H9 (cell line): ENCODE data around the gene FYN. TPM values are rescaled to one million over a fixed set of nuclear protein-coding genes. Genes with fewer than 3 reads are reported as not detected.

Experiments
- DNase-seq: peaks from one replicate; pipeline ENCODE4 v3.0.0-alpha.2; 2017
- H2AFZ ChIP-seq: one replicate; pipeline ENCODE4 v1.6.1; 2013; ENCODE audit warnings: mild to moderate bottlenecking, low read length, control low read depth, moderate library complexity
- H2AK5ac ChIP-seq: 2 replicates; pipeline ENCODE4 v1.6.1; 2013; ENCODE audit warnings: low read length, control low read depth, mixed read lengths; ENCODE audit not compliant: insufficient read length
- H2BK120ac ChIP-seq: one replicate; pipeline ENCODE4 v1.6.1; 2013; ENCODE audit warnings: low read depth, mild to moderate bottlenecking, low read length, control low read depth, inconsistent platforms; ENCODE audit not compliant: poor library complexity, severe bottlenecking
- H2BK12ac ChIP-seq: 2 replicates; pipeline ENCODE4 v1.6.1; 2013; ENCODE audit warnings: low read length, control low read depth, mixed read lengths, low read depth; ENCODE audit not compliant: insufficient read length
- H2BK15ac ChIP-seq: 2 replicates; pipeline ENCODE4 v1.6.1; 2013; ENCODE audit warnings: low read depth, low read length, control low read depth
- H2BK20ac ChIP-seq: one replicate; pipeline ENCODE4 v1.6.1; 2013; ENCODE audit warnings: low read depth, mild to moderate bottlenecking, low read length, control low read depth, inconsistent platforms; ENCODE audit not compliant: poor library complexity, severe bottlenecking
- H2BK5ac ChIP-seq: 2 replicates; pipeline ENCODE4 v1.6.1; 2013; ENCODE audit warnings: low read length, control low read depth, mixed read lengths; ENCODE audit not compliant: insufficient read length
- H3K14ac ChIP-seq: 2 replicates; pipeline ENCODE4 v1.6.1; 2013; ENCODE audit warnings: low read length, control low read depth; ENCODE audit not compliant: insufficient read depth
- H3K18ac ChIP-seq: 2 replicates; pipeline ENCODE4 v1.6.1; 2013; ENCODE audit warnings: low read depth, mild to moderate bottlenecking, mixed read lengths, low read length, control low read depth; ENCODE audit not compliant: insufficient read length
- H3K23ac ChIP-seq: 2 replicates; pipeline ENCODE4 v1.6.1; 2013; ENCODE audit warnings: low read length, control low read depth, mixed read lengths, low read depth; ENCODE audit not compliant: insufficient read length
- H3K23me2 ChIP-seq: 2 replicates; pipeline ENCODE4 v1.6.1; 2013; ENCODE audit warnings: low read depth, mild to moderate bottlenecking, mixed read lengths, low read length, control low read depth; ENCODE audit not compliant: insufficient read length, poor library complexity, severe bottlenecking
- H3K27ac ChIP-seq: 2 replicates; pipeline ENCODE4 v1.5.1; 2013; ENCODE audit warnings: low read length, control low read depth, mixed read lengths, low read depth; ENCODE audit not compliant: insufficient read length
- H3K27me3 ChIP-seq: 2 replicates; pipeline ENCODE4 v1.6.1; 2013; ENCODE audit warnings: low read length, control low read depth, inconsistent platforms; ENCODE audit not compliant: insufficient read depth
- H3K4ac ChIP-seq: 2 replicates; pipeline ENCODE4 v1.6.1; 2013; ENCODE audit warnings: low read depth, mild to moderate bottlenecking, control low read depth, inconsistent platforms, low read length, moderate library complexity
- H3K4me1 ChIP-seq: 2 replicates; pipeline ENCODE4 v1.6.1; 2013; ENCODE audit warnings: low read length, control low read depth, inconsistent platforms; ENCODE audit not compliant: insufficient read depth
- H3K4me2 ChIP-seq: 2 replicates; pipeline ENCODE4 v1.6.1; 2013; ENCODE audit warnings: low read length, control low read depth, mixed read lengths; ENCODE audit not compliant: insufficient read length, insufficient read depth
- H3K56ac ChIP-seq: 2 replicates; pipeline ENCODE4 v1.6.1; 2013; ENCODE audit warnings: low read depth, mild to moderate bottlenecking, mixed read lengths, low read length, control low read depth; ENCODE audit not compliant: insufficient read length
- H3K79me1 ChIP-seq: 2 replicates; pipeline ENCODE4 v1.6.1; 2013; ENCODE audit warnings: low read depth, mild to moderate bottlenecking, moderate library complexity, low read length, control low read depth, inconsistent platforms; ENCODE audit not compliant: insufficient read depth, poor library complexity, severe bottlenecking
- H3K79me2 ChIP-seq: 2 replicates; pipeline ENCODE4 v1.6.1; 2013; ENCODE audit warnings: low read length, control low read depth, inconsistent platforms; ENCODE audit not compliant: insufficient read depth
- H3K9ac ChIP-seq: 2 replicates; pipeline ENCODE4 v1.6.1; 2013; ENCODE audit warnings: low read length, control low read depth, mixed read lengths; ENCODE audit not compliant: insufficient read length; ENCODE audit errors: extremely low read depth
- H3K9me3 ChIP-seq: one replicate; pipeline ENCODE4 v1.6.1; 2013; ENCODE audit warnings: low read depth, low read length, inconsistent platforms; ENCODE audit not compliant: control insufficient read depth
- H3T11ph ChIP-seq: one replicate; pipeline ENCODE4 v1.6.1; 2013; ENCODE audit warnings: mild to moderate bottlenecking, low read length, control low read depth, inconsistent platforms
- H4K20me1 ChIP-seq: one replicate; pipeline ENCODE4 v1.6.1; 2013; ENCODE audit not compliant: control insufficient read depth, insufficient read length, insufficient read depth
- H4K5ac ChIP-seq: 2 replicates; pipeline ENCODE4 v1.6.1; 2013; ENCODE audit warnings: low read depth, mild to moderate bottlenecking, mixed read lengths, low read length, control low read depth; ENCODE audit not compliant: insufficient read length
- H4K8ac ChIP-seq: replicated peaks from 2 replicates; pipeline ENCODE4 v1.6.1; 2013; ENCODE audit warnings: low read length, control low read depth, mixed read lengths, low read depth; ENCODE audit not compliant: insufficient read length
- H4K91ac ChIP-seq: 2 replicates; pipeline ENCODE4 v1.6.1; 2013; ENCODE audit warnings: low read depth, mild to moderate bottlenecking, moderate library complexity, mixed read lengths, low read length, control low read depth; ENCODE audit not compliant: insufficient read length
- H3K27ac Mint-ChIP-seq, 3 experiments: 2 replicates in 2 of 3; 3 replicates in 1 of 3; pipeline ENCODE4 v1.8.0; 2020 to 2021; ENCODE audit warnings: mixed read lengths in 3 of 3, mild to moderate bottlenecking in 1 of 3, moderate library complexity in 1 of 3
- H3K27me3 Mint-ChIP-seq: 2 replicates; pipeline ENCODE4 v1.8.0; 2021; ENCODE audit warnings: low read depth, mild to moderate bottlenecking, moderate library complexity, mixed read lengths
- H3K36me3 Mint-ChIP-seq, 3 experiments: 2 replicates in 2 of 3; 3 replicates in 1 of 3; pipeline ENCODE4 v1.8.0; 2020 to 2021; ENCODE audit warnings: low read depth in 3 of 3, mixed read lengths in 3 of 3; ENCODE audit not compliant: insufficient read depth in 1 of 3
- H3K4me1 Mint-ChIP-seq, 2 experiments: 2 replicates each; pipeline ENCODE4 v1.8.0; 2020; ENCODE audit warnings: mixed read lengths in 2 of 2
- H3K4me3 Mint-ChIP-seq, 2 experiments: 2 replicates in 1 of 2; 3 replicates in 1 of 2; pipeline ENCODE4 v1.8.0; 2020 to 2021; ENCODE audit warnings: mild to moderate bottlenecking in 2 of 2, mixed read lengths in 2 of 2, moderate library complexity in 1 of 2
- H3K9me3 Mint-ChIP-seq, 2 experiments: 2 replicates in 1 of 2; 3 replicates in 1 of 2; pipeline ENCODE4 v1.8.0; 2020; ENCODE audit warnings: mild to moderate bottlenecking in 2 of 2, mixed read lengths in 2 of 2, moderate library complexity in 1 of 2
- WGBS: extraction: QIAGEN DNeasy Blood & Tissue Kit; methylation state at CpG from one replicate; pipeline ENCODE4 v1.1.7; 2013; ENCODE audit warnings: missing lambda C conversion rate, low lambda C conversion rate, mixed read lengths; ENCODE audit not compliant: insufficient read length; ENCODE audit errors: extremely low coverage; 5-methylcytosine and 5-hydroxymethylcytosine counted together
- total RNA-seq: library from RNA; stranded (reverse); gene quantifications from 2 replicates; pipeline ENCODE4 v1.2.1, GENCODE V29; 2021
- TF ChIP-seq, protein P1 (sequence below): fragments of 200-600 bp; sonication (generic); conservative IDR thresholded peaks from 3 replicates; pipeline ENCODE4 v1.8.0; 2021; ENCODE audit warnings: antibody characterized with exemption, mild to moderate bottlenecking

FYN gene
- total RNA-seq, 1 experiment from 2014 or later, result 64.8 TPM

DNA sequence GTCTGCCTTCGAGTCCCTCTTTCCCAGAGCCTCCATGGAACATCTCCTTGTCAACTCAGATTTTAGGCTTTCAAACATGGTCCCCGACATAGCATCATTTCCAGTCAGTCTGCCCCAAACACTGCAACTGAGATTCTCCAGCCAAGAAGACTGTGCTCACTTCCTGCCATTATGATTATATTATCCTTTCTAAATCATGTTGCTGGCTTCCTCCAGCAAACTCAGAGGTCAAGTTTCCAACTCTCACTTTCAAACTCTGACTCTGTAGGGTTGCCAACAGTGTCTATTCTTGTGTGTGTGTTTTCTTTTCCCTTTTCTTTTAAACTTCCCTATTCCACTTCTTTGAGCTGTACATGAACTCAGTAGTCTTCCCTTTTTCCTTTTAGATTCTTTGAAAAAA lies 206.4 kb downstream of the FYN start:
- TF ChIP-seq, protein P1, sequence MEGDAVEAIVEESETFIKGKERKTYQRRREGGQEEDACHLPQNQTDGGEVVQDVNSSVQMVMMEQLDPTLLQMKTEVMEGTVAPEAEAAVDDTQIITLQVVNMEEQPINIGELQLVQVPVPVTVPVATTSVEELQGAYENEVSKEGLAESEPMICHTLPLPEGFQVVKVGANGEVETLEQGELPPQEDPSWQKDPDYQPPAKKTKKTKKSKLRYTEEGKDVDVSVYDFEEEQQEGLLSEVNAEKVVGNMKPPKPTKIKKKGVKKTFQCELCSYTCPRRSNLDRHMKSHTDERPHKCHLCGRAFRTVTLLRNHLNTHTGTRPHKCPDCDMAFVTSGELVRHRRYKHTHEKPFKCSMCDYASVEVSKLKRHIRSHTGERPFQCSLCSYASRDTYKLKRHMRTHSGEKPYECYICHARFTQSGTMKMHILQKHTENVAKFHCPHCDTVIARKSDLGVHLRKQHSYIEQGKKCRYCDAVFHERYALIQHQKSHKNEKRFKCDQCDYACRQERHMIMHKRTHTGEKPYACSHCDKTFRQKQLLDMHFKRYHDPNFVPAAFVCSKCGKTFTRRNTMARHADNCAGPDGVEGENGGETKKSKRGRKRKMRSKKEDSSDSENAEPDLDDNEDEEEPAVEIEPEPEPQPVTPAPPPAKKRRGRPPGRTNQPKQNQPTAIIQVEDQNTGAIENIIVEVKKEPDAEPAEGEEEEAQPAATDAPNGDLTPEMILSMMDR, result no peak

More for the DNA sequence above, 206.4 kb downstream of the FYN start:
- no peak overlapping the region for H3T11ph ChIP-seq
- H3K9me3 ChIP-seq, result no peaks in the 10 kb centered on the region
- H2BK12ac ChIP-seq, result no peak overlapping the region
- H4K8ac ChIP-seq, result no peak overlapping the region
- H4K5ac ChIP-seq, result no peak overlapping the region
- no peaks in the 10 kb centered on the region for H3K23me2 ChIP-seq
- Mint-ChIP-seq H3K36me3 (peaks cover 7 to 13% (median 9%) of the 10 kb centered on the region in 3 experiments; a peak in 5 of 7 replicates), H3K4me1 (peaks cover 34 to 47% of the 10 kb centered on the region in 2 experiments), H3K27me3 (no peaks in the 10 kb centered on the region; the same call in 1 of the 2 replicates), H3K9me3 (no peaks in the 10 kb centered on the region), H3K4me3 (no peak overlapping the region), H3K27ac (no peak overlapping the region)
- no CpG with 5 or more reads among the region's 2 CpGs for WGBS
- no peak overlapping the region for H2AK5ac ChIP-seq
- no peaks in the 10 kb centered on the region for H3K27me3 ChIP-seq
- no peak overlapping the region for H2AFZ ChIP-seq
- peaks cover 20% of the 10 kb centered on the region for H3K4me1 ChIP-seq
- no peak overlapping the region for H2BK15ac ChIP-seq
- H2BK20ac ChIP-seq, result no peak overlapping the region
- H3K56ac ChIP-seq, result no peak overlapping the region
- H2BK120ac ChIP-seq, result no peak overlapping the region
- no peak overlapping the region for H3K4me2 ChIP-seq
- no peak overlapping the region for H3K18ac ChIP-seq
- no peak overlapping the region for H3K4ac ChIP-seq
- DNase-seq, result no peak
- no peaks in the 10 kb centered on the region for H3K79me1 ChIP-seq
- H4K91ac ChIP-seq, result no peak overlapping the region
- H3K14ac ChIP-seq, result no peak overlapping the region
- H3K9ac ChIP-seq, result no peak overlapping the region
- no peak overlapping the region for H3K23ac ChIP-seq
- H2BK5ac ChIP-seq, result no peak overlapping the region
- no peak overlapping the region for H3K27ac ChIP-seq
- H4K20me1 ChIP-seq, result no peaks in the 10 kb centered on the region
- H3K79me2 ChIP-seq, result no peaks in the 10 kb centered on the region
